ENCODE results near the gene AGAP3. TPM values are rescaled to one million over a fixed set of nuclear protein-coding genes. Genes with fewer than 3 reads are reported as not detected.
A peak's percentile ranks its signal among the peaks of the same experiment; 100 is the strongest.

AGAP3 gene
- total RNA-seq, 1 experiment from 2014 or later = 103 TPM

DNA sequence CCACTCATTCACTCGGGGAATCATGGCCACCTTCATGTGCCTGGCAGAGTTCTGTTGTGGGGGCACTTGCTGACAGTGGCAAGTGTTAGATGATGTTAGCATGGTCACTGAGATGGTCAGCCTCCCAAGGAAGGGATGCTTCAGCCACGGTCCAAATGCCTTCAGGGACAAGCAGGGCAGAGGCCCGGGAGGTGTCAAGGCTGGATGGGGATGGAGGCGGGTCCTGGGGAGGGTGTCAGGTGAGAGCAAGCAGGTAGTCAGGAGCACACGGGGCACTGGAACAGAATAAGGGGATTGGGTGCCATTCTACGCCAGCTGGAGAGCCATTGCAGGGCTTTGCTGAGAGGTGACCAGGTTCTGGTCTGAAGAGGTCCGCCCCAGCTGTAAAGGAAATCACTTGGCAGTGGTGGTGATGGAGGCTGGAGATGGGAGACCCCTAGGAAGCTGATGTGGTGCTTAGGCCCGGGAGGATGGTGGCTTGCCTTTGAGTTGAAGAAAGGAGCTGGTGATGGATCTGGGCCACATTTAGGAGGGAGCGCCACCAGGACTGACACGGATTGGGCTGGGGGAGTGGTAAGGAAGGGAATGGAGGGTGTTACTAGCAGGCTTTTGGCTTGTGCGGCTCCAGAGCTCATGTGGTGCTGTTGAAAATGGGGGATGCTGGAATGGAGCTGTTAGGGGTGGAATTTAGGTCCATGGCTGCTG lies 24.1 kb downstream of the AGAP3 start:
- intact Hi-C loops (cut with micrococcal nuclease; ENCODE audit: unreplicated experiment) = loop anchor here (2.0 to 5.0 kb wide), 3 partner anchors 33 to 213 kb away; no protein-coding TSS in a partner anchor
- no peak overlapping the region for H3K4me3 ChIP-seq (ENCODE audit: low read depth in 2 of 2, low read length in 2 of 2)
- TF ChIP-seq SIN3A (IDR thresholded peaks at IDR 0.05; ENCODE audit: borderline replicate concordance, insufficient read depth, low read depth, low read length) (no peak), POLR2AphosphoS5 (IDR thresholded peaks at IDR 0.05; ENCODE audit: low read depth, low read length) (no peak), TCF7L2 (IDR thresholded peaks at IDR 0.05; ENCODE audit: low read depth, low read length) (no peak)
- TF ChIP-seq, protein P1, sequence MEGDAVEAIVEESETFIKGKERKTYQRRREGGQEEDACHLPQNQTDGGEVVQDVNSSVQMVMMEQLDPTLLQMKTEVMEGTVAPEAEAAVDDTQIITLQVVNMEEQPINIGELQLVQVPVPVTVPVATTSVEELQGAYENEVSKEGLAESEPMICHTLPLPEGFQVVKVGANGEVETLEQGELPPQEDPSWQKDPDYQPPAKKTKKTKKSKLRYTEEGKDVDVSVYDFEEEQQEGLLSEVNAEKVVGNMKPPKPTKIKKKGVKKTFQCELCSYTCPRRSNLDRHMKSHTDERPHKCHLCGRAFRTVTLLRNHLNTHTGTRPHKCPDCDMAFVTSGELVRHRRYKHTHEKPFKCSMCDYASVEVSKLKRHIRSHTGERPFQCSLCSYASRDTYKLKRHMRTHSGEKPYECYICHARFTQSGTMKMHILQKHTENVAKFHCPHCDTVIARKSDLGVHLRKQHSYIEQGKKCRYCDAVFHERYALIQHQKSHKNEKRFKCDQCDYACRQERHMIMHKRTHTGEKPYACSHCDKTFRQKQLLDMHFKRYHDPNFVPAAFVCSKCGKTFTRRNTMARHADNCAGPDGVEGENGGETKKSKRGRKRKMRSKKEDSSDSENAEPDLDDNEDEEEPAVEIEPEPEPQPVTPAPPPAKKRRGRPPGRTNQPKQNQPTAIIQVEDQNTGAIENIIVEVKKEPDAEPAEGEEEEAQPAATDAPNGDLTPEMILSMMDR (IDR thresholded peaks at IDR 0.05) = no peak
- TF ChIP-seq, protein P2, sequence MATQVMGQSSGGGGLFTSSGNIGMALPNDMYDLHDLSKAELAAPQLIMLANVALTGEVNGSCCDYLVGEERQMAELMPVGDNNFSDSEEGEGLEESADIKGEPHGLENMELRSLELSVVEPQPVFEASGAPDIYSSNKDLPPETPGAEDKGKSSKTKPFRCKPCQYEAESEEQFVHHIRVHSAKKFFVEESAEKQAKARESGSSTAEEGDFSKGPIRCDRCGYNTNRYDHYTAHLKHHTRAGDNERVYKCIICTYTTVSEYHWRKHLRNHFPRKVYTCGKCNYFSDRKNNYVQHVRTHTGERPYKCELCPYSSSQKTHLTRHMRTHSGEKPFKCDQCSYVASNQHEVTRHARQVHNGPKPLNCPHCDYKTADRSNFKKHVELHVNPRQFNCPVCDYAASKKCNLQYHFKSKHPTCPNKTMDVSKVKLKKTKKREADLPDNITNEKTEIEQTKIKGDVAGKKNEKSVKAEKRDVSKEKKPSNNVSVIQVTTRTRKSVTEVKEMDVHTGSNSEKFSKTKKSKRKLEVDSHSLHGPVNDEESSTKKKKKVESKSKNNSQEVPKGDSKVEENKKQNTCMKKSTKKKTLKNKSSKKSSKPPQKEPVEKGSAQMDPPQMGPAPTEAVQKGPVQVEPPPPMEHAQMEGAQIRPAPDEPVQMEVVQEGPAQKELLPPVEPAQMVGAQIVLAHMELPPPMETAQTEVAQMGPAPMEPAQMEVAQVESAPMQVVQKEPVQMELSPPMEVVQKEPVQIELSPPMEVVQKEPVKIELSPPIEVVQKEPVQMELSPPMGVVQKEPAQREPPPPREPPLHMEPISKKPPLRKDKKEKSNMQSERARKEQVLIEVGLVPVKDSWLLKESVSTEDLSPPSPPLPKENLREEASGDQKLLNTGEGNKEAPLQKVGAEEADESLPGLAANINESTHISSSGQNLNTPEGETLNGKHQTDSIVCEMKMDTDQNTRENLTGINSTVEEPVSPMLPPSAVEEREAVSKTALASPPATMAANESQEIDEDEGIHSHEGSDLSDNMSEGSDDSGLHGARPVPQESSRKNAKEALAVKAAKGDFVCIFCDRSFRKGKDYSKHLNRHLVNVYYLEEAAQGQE (IDR thresholded peaks at IDR 0.05; ENCODE audit: insufficient read depth in 1 of 2, low read depth in 2 of 2, low read length in 1 of 2) = no peak
- ATAC-seq (0 out of 2 replicates have a peak, but pooled peaks have one; percentile 1), DNase-seq (ENCODE audit: low read depth, low spot score) (no peak)
- no peaks in the 10 kb centered on the region for H3K36me3 ChIP-seq (ENCODE audit: control insufficient read depth, insufficient read depth, low read length)
- no peaks in the 10 kb centered on the region for H3K27me3 ChIP-seq (ENCODE audit: control insufficient read depth, insufficient read depth, low read length)
- peaks cover 14% of the 10 kb centered on the region for H3K4me1 ChIP-seq (ENCODE audit: control insufficient read depth, insufficient read depth, low read length)
- CTCF ChIA-PET = interaction anchor here (0.7 to 1.7 kb wide), 2 partner anchors 34 to 82 kb away, joined by 3 to 7 read pairs; partner anchors contain the start of gene ABCB8
- POLR2A ChIA-PET = interaction anchor here (0.6 kb wide), 1 partner anchor 28 kb away, joined by 3 read pairs; no protein-coding TSS in a partner anchor
- no peaks in the 10 kb centered on the region for H3K9me3 ChIP-seq (ENCODE audit: control insufficient read depth, insufficient read depth, low read depth, low read length)
- in situ Hi-C loops (cut with HindIII; ENCODE audit: low pct_unique_long_range_greater_than_20kb, low sequenced_read_pairs) = no loop called here
- no TSS peak for BruUV-seq (replicated peaks)
- H3K27ac ChIP-seq (ENCODE audit: low read length) = no peak overlapping the region

DNA sequence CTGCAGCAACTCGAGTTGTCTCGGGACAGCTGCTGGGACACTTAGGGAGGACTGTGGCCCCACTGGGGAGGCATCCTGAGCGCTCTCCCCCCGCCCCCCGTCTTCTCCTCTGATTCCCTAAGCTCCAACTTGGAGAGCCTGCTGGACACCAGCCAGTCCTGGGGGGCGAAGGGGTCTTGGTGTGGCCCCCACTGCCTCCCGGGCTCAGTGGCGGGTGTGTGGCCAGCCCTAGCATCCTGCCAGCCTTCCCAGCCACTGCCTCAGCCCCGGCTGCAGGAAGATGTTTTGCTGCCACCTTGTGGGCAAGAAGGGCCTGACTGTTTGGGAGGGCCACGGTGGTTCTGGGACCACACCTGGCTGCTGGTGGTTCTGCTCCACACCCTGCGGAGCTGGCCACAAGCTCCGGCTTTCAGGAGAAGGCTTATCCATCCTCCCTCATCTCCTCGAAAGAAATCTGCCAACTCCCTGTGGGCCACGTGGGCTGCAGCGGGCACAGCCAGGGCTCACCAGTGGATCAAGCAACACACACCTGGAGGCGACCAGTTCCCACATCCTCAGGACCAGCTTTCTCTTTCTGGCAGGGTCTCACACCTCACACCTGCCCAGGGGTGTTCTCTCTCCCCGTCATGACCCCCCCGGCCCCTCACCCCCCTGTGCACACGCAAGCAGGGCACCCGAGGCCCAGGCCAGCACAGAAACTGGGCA lies 24.8 kb downstream of the AGAP3 start:
- H3K4me3 ChIP-seq (ENCODE audit: low read depth in 2 of 2, low read length in 2 of 2) = no peak overlapping the region
- no peaks in the 10 kb centered on the region for H3K36me3 ChIP-seq (ENCODE audit: control insufficient read depth, insufficient read depth, low read length)
- H3K4me1 ChIP-seq (ENCODE audit: control insufficient read depth, insufficient read depth, low read length) = peaks cover 14% of the 10 kb centered on the region
- in situ Hi-C loops (cut with HindIII; ENCODE audit: low pct_unique_long_range_greater_than_20kb, low sequenced_read_pairs) = no loop called here
- no peaks in the 10 kb centered on the region for H3K9me3 ChIP-seq (ENCODE audit: control insufficient read depth, insufficient read depth, low read depth, low read length)
- DNase-seq (ENCODE audit: low read depth, low spot score) = no peak
- CTCF ChIA-PET = interaction anchor here (0.7 to 1.7 kb wide), 2 partner anchors 34 to 83 kb away, joined by 3 to 7 read pairs; partner anchors contain the start of gene ABCB8
- no peak overlapping the region for H3K27ac ChIP-seq (ENCODE audit: low read length)
- H3K27me3 ChIP-seq (ENCODE audit: control insufficient read depth, insufficient read depth, low read length) = no peaks in the 10 kb centered on the region
- ATAC-seq = peak; percentile 84
- TF ChIP-seq, protein P1 (IDR thresholded peaks at IDR 0.05) = peak; percentile 94
- TF ChIP-seq, protein P2 (IDR thresholded peaks at IDR 0.05; ENCODE audit: insufficient read depth in 1 of 2, low read depth in 2 of 2, low read length in 1 of 2) = peak in 1 of 2 experiments; percentile 60; a peak in 1 of 4 replicates
- TF ChIP-seq POLR2AphosphoS5 (IDR thresholded peaks at IDR 0.05; ENCODE audit: low read depth, low read length) (no peak; the same call in 1 of the 2 replicates), TCF7L2 (IDR thresholded peaks at IDR 0.05; ENCODE audit: low read depth, low read length) (no peak), SIN3A (IDR thresholded peaks at IDR 0.05; ENCODE audit: borderline replicate concordance, insufficient read depth, low read depth, low read length) (no peak)
- no TSS peak for BruUV-seq (replicated peaks)
- intact Hi-C loops (cut with micrococcal nuclease; ENCODE audit: unreplicated experiment) = loop anchor here (2.0 to 5.0 kb wide), 3 partner anchors 34 to 214 kb away; no protein-coding TSS in a partner anchor
- POLR2A ChIA-PET = interaction anchor here (0.7 kb wide), 1 partner anchor 209 kb away, joined by 3 read pairs; no protein-coding TSS in a partner anchor

Data from Panc1 (cell line).